ENCODE measurements around the gene STK32C. TPM values are rescaled to one million over a fixed set of nuclear protein-coding genes. Genes with fewer than 3 reads are reported as not detected.

The STK32C gene
- total and polyA plus RNA-seq, 2 of the 4 experiments (the other 2 are of a cell fraction): 5.0 to 8.3 TPM

DNA sequence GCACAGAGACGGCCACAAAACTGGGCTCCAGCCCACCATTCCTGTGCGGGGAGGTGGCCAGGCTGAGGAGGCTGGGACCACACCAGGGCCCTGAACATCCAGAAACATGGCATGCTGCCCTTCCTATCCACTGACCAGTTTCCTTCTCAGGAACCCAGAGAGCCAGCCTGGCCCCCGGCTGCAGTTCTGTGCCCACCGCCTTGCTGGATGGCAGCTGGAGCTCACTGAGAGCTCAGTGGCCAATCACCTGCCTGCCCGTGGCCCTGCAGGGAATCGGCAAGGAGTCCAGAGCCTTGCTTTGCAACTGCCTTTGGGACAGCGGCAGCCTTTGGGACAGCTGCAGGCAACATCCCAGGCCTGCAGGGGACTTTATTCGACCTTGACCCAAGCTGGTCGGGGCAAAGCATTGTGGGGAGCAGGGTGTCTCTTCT lies 30.4 kb downstream of the STK32C start:
- no peak overlapping the region for H2BK5ac ChIP-seq (ENCODE audit: low read depth, low read length, poor library complexity, severe bottlenecking)
- no peak overlapping the region for H3K4me3 ChIP-seq (ENCODE audit: insufficient read depth, low read depth, low read length)
- H2BK15ac ChIP-seq (ENCODE audit: low read depth, low read length): no peak overlapping the region
- H3K14ac ChIP-seq (replicated peaks; ENCODE audit: low read depth, low read length): no peak overlapping the region
- H4K8ac ChIP-seq (ENCODE audit: low read depth in 2 of 2, low read length in 2 of 2): no peak overlapping the region
- H3K4me1 ChIP-seq (ENCODE audit: control insufficient read depth, insufficient read depth, low read length): peaks cover under 1% of the 10 kb centered on the region; the same call in 1 of the 2 replicates
- no peak overlapping the region for H4K5ac ChIP-seq (ENCODE audit: low read depth, low read length)
- dilution Hi-C loops (cut with HindIII; ENCODE audit: low sequenced_read_pairs, unreplicated experiment) (no loop called here), intact Hi-C loops (cut with micrococcal nuclease) (no loop called here), in situ Hi-C loops (cut with MboI; ENCODE audit: low sequenced_read_pairs) (no loop called here)
- POLR2A ChIA-PET (ENCODE audit: unreplicated experiment): interaction anchor here (0.6 kb wide), 1 partner anchor 11 kb away, joined by 3 read pairs; no protein-coding TSS in a partner anchor
- H3K79me1 ChIP-seq (ENCODE audit: low read depth in 1 of 2, low read length in 2 of 2): no peaks in the 10 kb centered on the region
- DNase-seq: no peak
- H2AK5ac ChIP-seq (ENCODE audit: low read depth, low read length): no peak overlapping the region
- no peak for ATAC-seq (ENCODE audit: low read depth)
- no peak overlapping the region for H3K9ac ChIP-seq (ENCODE audit: low read depth, low read length)
- H3K9me3 ChIP-seq (ENCODE audit: control insufficient read depth, insufficient read depth, low read length): no peaks in the 10 kb centered on the region
- no peak overlapping the region for H3K56ac ChIP-seq (ENCODE audit: extremely low read depth, insufficient read depth, low read length)
- H3K27me3 ChIP-seq (ENCODE audit: control insufficient read depth, insufficient read depth, low read length): peaks cover 11% of the 10 kb centered on the region
- H3K4me2 ChIP-seq (ENCODE audit: low read depth, low read length): no peak overlapping the region
- BruUV-seq (replicated peaks): no TSS peak
- H2AK9ac ChIP-seq (replicated peaks; ENCODE audit: low read depth, low read length, poor library complexity): no peak overlapping the region
- H4K91ac ChIP-seq (ENCODE audit: insufficient read depth, low read depth, low read length): no peak overlapping the region
- H3K9me1 ChIP-seq (ENCODE audit: insufficient read depth, low read length): no peaks in the 10 kb centered on the region; the same call in 1 of the 2 replicates
- H2BK120ac ChIP-seq (ENCODE audit: low read depth, low read length): no peak overlapping the region
- TF ChIP-seq NFE2L2 (IDR thresholded peaks at IDR 0.05; ENCODE audit: low read depth, low read length) (no peak), RCOR1 (IDR thresholded peaks at IDR 0.05; ENCODE audit: insufficient replicate concordance, low read length) (no peak), MAZ (IDR thresholded peaks at IDR 0.05; ENCODE audit: borderline replicate concordance, low read depth, low read length) (no peak), CHD1 (IDR thresholded peaks at IDR 0.05; ENCODE audit: low read depth, low read length) (no peak), FOS (IDR thresholded peaks at IDR 0.05; ENCODE audit: low read depth, low read length) (no peak), MAFK (IDR thresholded peaks at IDR 0.05; ENCODE audit: low read depth, low read length) (no peak), CEBPB (IDR thresholded peaks at IDR 0.05; ENCODE audit: low read depth, low read length) (no peak), BHLHE40 (IDR thresholded peaks at IDR 0.05; ENCODE audit: low read depth, low read length) (no peak), RFX5 (IDR thresholded peaks at IDR 0.05; ENCODE audit: low read depth, low read length) (no peak), MXI1 (IDR thresholded peaks at IDR 0.05; ENCODE audit: borderline replicate concordance, low read depth, low read length) (no peak), SMC3 (IDR thresholded peaks at IDR 0.05; ENCODE audit: low read depth, low read length) (no peak), POLR2A (IDR thresholded peaks at IDR 0.05; ENCODE audit: low read depth, low read length) (no peak), RAD21 (IDR thresholded peaks at IDR 0.05; ENCODE audit: low read length) (no peak)
- TF ChIP-seq, protein P1, sequence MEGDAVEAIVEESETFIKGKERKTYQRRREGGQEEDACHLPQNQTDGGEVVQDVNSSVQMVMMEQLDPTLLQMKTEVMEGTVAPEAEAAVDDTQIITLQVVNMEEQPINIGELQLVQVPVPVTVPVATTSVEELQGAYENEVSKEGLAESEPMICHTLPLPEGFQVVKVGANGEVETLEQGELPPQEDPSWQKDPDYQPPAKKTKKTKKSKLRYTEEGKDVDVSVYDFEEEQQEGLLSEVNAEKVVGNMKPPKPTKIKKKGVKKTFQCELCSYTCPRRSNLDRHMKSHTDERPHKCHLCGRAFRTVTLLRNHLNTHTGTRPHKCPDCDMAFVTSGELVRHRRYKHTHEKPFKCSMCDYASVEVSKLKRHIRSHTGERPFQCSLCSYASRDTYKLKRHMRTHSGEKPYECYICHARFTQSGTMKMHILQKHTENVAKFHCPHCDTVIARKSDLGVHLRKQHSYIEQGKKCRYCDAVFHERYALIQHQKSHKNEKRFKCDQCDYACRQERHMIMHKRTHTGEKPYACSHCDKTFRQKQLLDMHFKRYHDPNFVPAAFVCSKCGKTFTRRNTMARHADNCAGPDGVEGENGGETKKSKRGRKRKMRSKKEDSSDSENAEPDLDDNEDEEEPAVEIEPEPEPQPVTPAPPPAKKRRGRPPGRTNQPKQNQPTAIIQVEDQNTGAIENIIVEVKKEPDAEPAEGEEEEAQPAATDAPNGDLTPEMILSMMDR (conservative IDR thresholded peaks at IDR 0.05; ENCODE audit: low read depth, low read length): no peak
- TF ChIP-seq, protein P2, sequence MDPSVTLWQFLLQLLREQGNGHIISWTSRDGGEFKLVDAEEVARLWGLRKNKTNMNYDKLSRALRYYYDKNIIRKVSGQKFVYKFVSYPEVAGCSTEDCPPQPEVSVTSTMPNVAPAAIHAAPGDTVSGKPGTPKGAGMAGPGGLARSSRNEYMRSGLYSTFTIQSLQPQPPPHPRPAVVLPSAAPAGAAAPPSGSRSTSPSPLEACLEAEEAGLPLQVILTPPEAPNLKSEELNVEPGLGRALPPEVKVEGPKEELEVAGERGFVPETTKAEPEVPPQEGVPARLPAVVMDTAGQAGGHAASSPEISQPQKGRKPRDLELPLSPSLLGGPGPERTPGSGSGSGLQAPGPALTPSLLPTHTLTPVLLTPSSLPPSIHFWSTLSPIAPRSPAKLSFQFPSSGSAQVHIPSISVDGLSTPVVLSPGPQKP (IDR thresholded peaks at IDR 0.05; ENCODE audit: borderline replicate concordance, low read depth, low read length): no peak
- TF ChIP-seq, protein P3, sequence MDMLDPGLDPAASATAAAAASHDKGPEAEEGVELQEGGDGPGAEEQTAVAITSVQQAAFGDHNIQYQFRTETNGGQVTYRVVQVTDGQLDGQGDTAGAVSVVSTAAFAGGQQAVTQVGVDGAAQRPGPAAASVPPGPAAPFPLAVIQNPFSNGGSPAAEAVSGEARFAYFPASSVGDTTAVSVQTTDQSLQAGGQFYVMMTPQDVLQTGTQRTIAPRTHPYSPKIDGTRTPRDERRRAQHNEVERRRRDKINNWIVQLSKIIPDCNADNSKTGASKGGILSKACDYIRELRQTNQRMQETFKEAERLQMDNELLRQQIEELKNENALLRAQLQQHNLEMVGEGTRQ (IDR thresholded peaks at IDR 0.05; ENCODE audit: low read depth, low read length): no peak
- no peak overlapping the region for H2AFZ ChIP-seq (replicated peaks; ENCODE audit: low read length, poor library complexity)
- no peak overlapping the region for H2BK20ac ChIP-seq (ENCODE audit: low read depth, low read length)
- CTCF ChIA-PET: no interaction called here
- H3K4ac ChIP-seq (ENCODE audit: low read depth, low read length): no peak overlapping the region
- H4K20me1 ChIP-seq (ENCODE audit: insufficient read depth, low read length): no peaks in the 10 kb centered on the region
- no peak overlapping the region for H3K27ac ChIP-seq (ENCODE audit: insufficient read depth, low read length)
- H3K18ac ChIP-seq (ENCODE audit: low read depth, low read length): no peak overlapping the region
- H3K36me3 ChIP-seq (ENCODE audit: control insufficient read depth, insufficient read depth, low read length): no peaks in the 10 kb centered on the region
- no peak overlapping the region for H3K23ac ChIP-seq (ENCODE audit: low read depth, low read length)
- 73% methylated on average over 5 of the region's 9 CpGs; no CpG with 5 or more reads in 1 of the 2 experiments for WGBS, 2 experiments (ENCODE audit: extremely low coverage in 2 of 2, insufficient read length in 1 of 2)
